HEK293 (cell line): ENCODE data around the gene PRR29.

Experiments
- CTCF ChIA-PET: fragments of 350-600 bp; formaldehyde crosslinking; extraction: SDS; loops from one replicate; lab custom pipeline; 2021; ENCODE audit warnings: antibody characterized with exemption; lab: Yijun Ruan, JAX
- POLR2A ChIA-PET: fragments of 300-600 bp; formaldehyde crosslinking; extraction: SDS; loops from one replicate; lab custom pipeline; 2020; ENCODE audit warnings: antibody characterized with exemption, inconsistent platforms; lab: Yijun Ruan, JAX
- H3K27ac ChIP-seq: fragments of 200-500 bp; sonication (Bioruptor generic); 2 replicates; pipeline ENCODE4 v1.5.1; 2014; ENCODE audit warnings: low read depth, low read length, control low read depth, inconsistent platforms; ENCODE audit errors: extremely low read depth
- H3K36me3 ChIP-seq, 2 experiments: fragments of 200-500 bp in 1 of 2; sonication (Bioruptor generic) in 1 of 2; 1 replicate in 1 of 2; 2 replicates in 1 of 2; pipeline ENCODE4 v1.5.1; 2014 to 2017; ENCODE audit warnings: inconsistent platforms in 2 of 2, low read length in 2 of 2; ENCODE audit not compliant: control insufficient read depth in 2 of 2, insufficient read depth in 1 of 2
- H3K4me1 ChIP-seq: fragments of 200-500 bp; sonication (Bioruptor generic); 2 replicates; pipeline ENCODE4 v1.5.1; 2014; ENCODE audit warnings: mild to moderate bottlenecking, low read length, inconsistent platforms; ENCODE audit not compliant: control insufficient read depth, insufficient read depth
- H3K4me3 ChIP-seq: 2 replicates; pipeline ENCODE4 v1.5.1; 2011; ENCODE audit warnings: low read depth, mild to moderate bottlenecking, control low read depth, low read length, moderate library complexity
- H3K9me3 ChIP-seq: fragments of 200-500 bp; sonication (Bioruptor generic); 2 replicates; pipeline ENCODE4 v1.5.1; 2014; ENCODE audit warnings: low read depth, low read length, inconsistent platforms; ENCODE audit not compliant: control insufficient read depth, insufficient read depth
- KLF7 ChIP-seq: fragments of 450-650 bp; formaldehyde crosslinking; IDR thresholded peaks from 2 replicates; pipeline ENCODE4 v1.5.1; 2016; ENCODE audit warnings: missing biosample characterization, missing genetic modification characterization, borderline replicate concordance
- MZF1 ChIP-seq: fragments of 450-650 bp; formaldehyde crosslinking; IDR thresholded peaks from 2 replicates; pipeline ENCODE4 v1.5.1; 2017; ENCODE audit warnings: missing biosample characterization, missing genetic modification characterization, borderline replicate concordance
- ZIC2 ChIP-seq: fragments of 450-650 bp; formaldehyde crosslinking; IDR thresholded peaks from 2 replicates; pipeline ENCODE4 v1.5.1; 2016; ENCODE audit warnings: missing biosample characterization, missing genetic modification characterization
- ZNF114 ChIP-seq: fragments of 450-650 bp; formaldehyde crosslinking; IDR thresholded peaks from 2 replicates; pipeline ENCODE4 v1.5.0; 2017; ENCODE audit warnings: missing biosample characterization, missing genetic modification characterization
- ZNF18 ChIP-seq: fragments of 450-650 bp; formaldehyde crosslinking; IDR thresholded peaks from 2 replicates; pipeline ENCODE4 v1.5.1; 2016; ENCODE audit warnings: missing biosample characterization, missing genetic modification characterization
- ZNF391 ChIP-seq: fragments of 450-650 bp; formaldehyde crosslinking; IDR thresholded peaks from 2 replicates; pipeline ENCODE4 v1.5.1; 2016; ENCODE audit warnings: low read depth, missing biosample characterization, missing genetic modification characterization, borderline replicate concordance
- ZNF488 ChIP-seq: fragments of 450-650 bp; formaldehyde crosslinking; IDR thresholded peaks from 2 replicates; pipeline ENCODE4 v1.5.1; 2016; ENCODE audit warnings: missing biosample characterization, missing genetic modification characterization
- ZNF501 ChIP-seq: fragments of 450-650 bp; formaldehyde crosslinking; IDR thresholded peaks from 2 replicates; pipeline ENCODE4 v1.5.1; 2016; ENCODE audit warnings: missing biosample characterization, missing genetic modification characterization
- ZNF561 ChIP-seq: fragments of 450-650 bp; IDR thresholded peaks from 2 replicates; pipeline ENCODE4 v1.5.1; 2018; ENCODE audit warnings: missing biosample characterization, missing genetic modification characterization, borderline replicate concordance
- ZNF585B ChIP-seq: fragments of 450-650 bp; formaldehyde crosslinking; IDR thresholded peaks from 2 replicates; pipeline ENCODE4 v1.5.1; 2016; ENCODE audit warnings: missing biosample characterization, missing genetic modification characterization
- ZNF677 ChIP-seq: fragments of 450-650 bp; IDR thresholded peaks from 2 replicates; pipeline ENCODE4 v1.5.0; 2018; ENCODE audit warnings: missing biosample characterization, mild to moderate bottlenecking, missing genetic modification characterization, moderate library complexity
- ZNF830 ChIP-seq: fragments of 450-650 bp; IDR thresholded peaks from 2 replicates; pipeline ENCODE4 v1.5.0; 2018; ENCODE audit warnings: missing biosample characterization, missing genetic modification characterization, low read depth, mild to moderate bottlenecking, moderate library complexity
- ZSCAN5A ChIP-seq: fragments of 450-650 bp; formaldehyde crosslinking; IDR thresholded peaks from 2 replicates; pipeline ENCODE4 v1.5.1; 2016; ENCODE audit warnings: missing biosample characterization, missing genetic modification characterization
- TF ChIP-seq, protein P1 (sequence below): fragments of 450-650 bp; formaldehyde crosslinking; IDR thresholded peaks from 2 replicates; pipeline ENCODE4 v1.5.1; 2016; ENCODE audit warnings: missing biosample characterization, missing genetic modification characterization, borderline replicate concordance

The PRR29 gene

DNA sequence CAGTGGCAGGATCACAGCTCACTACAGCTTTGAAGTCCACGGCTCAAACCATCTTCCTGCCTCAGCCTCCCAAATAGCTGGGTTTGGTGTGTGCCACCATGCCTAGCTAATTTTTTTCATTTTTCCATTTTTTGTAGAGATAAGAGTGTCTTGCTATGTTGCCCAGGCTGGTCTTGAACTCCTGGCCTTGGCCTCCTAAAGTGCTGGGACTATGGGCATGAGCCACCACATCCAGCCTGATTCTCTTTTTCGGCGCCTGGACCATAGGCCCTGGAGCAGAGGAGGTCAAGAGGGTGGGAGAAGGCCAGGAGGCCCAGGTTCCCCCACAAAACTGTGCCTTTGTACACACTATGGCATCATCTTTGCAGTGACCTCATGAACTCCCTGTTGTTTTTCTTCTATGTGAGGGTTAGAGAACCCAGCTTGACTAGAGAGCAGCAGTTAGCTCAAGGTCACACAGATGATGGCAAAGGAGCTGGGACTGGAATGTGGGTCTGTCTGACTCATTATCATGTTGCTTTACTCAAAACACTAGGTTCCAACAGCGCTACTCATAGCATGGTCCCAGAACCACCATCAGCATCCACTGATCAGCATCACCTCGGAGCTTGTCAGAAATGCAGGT, 41.7 kb upstream of the PRR29 start:
- H3K9me3 ChIP-seq: no peaks in the 10 kb centered on the region
- H3K27ac ChIP-seq: no peak overlapping the region
- no peaks in the 10 kb centered on the region for H3K4me1 ChIP-seq
- POLR2A ChIA-PET: interaction anchor here (0.6 kb wide), 1 partner anchor 407 kb away, joined by 3 read pairs; no protein-coding TSS in a partner anchor
- no peak overlapping the region for H3K4me3 ChIP-seq
- TF ChIP-seq ZSCAN5A (tag by site-specific recombination) (no peak), ZNF677 (tag by site-specific recombination) (no peak)
- TF ChIP-seq, protein P1, sequence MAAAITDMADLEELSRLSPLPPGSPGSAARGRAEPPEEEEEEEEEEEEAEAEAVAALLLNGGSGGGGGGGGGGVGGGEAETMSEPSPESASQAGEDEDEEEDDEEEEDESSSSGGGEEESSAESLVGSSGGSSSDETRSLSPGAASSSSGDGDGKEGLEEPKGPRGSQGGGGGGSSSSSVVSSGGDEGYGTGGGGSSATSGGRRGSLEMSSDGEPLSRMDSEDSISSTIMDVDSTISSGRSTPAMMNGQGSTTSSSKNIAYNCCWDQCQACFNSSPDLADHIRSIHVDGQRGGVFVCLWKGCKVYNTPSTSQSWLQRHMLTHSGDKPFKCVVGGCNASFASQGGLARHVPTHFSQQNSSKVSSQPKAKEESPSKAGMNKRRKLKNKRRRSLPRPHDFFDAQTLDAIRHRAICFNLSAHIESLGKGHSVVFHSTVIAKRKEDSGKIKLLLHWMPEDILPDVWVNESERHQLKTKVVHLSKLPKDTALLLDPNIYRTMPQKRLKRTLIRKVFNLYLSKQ (tag by site-specific recombination): no peak
- no peaks in the 10 kb centered on the region for H3K36me3 ChIP-seq
- CTCF ChIA-PET: interaction anchor here (0.5 to 2.8 kb wide), 4 partner anchors 10 to 177 kb away, joined by 3 to 18 read pairs (median 4); no protein-coding TSS in a partner anchor

GRCh38 chr17:63960006-63960405, 38.1 kb upstream of the PRR29 start:
- TF ChIP-seq ZIC2 (tag by site-specific recombination) (peak; percentile 36; the same call in 1 of the 2 replicates), MZF1 (tag by site-specific recombination) (no peak), ZNF114 (tag by site-specific recombination) (no peak), ZNF501 (tag by site-specific recombination) (no peak), KLF7 (tag by site-specific recombination) (no peak), ZNF391 (no peak), ZNF18 (tag by site-specific recombination) (no peak), ZNF561 (no peak)
- TF ChIP-seq, all 188 proteins: peak for 1
- Histone ChIP-seq H3K4me1 (no peaks in the 10 kb centered on the region), H3K4me3 (no peak overlapping the region), H3K9me3 (no peaks in the 10 kb centered on the region), H3K36me3 (no peaks in the 10 kb centered on the region), H3K27ac (no peak overlapping the region)
- POLR2A ChIA-PET: no interaction called here
- CTCF ChIA-PET: interaction anchor here (1.2 kb wide), 1 partner anchor 13 kb away, joined by 3 read pairs; no protein-coding TSS in a partner anchor

DNA sequence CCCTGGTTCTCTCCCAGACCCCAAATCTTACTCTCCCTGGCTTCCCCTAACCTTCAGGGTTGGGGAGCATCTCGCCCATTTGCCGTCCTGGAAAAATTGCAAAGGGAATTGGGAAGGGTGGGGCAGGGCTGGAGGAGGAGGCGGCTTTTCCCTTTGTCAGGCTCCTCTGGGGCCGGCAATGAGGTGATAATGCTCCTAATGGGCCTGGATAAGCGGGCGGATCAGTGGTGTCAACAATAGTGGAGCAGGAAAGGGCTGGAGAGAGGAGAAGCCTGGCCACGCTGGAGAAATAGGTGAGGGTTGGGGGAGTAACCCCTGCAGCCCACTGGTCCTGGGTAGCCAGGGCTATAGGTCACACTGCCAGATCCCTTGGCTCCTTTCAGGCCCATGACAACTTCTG, 37.7 kb upstream of the PRR29 start:
- POLR2A ChIA-PET: no interaction called here
- no peaks in the 10 kb centered on the region for H3K4me1 ChIP-seq
- no peaks in the 10 kb centered on the region for H3K36me3 ChIP-seq
- no peaks in the 10 kb centered on the region for H3K9me3 ChIP-seq
- TF ChIP-seq ZNF488 (tag by site-specific recombination) (no peak), ZNF830 (tag by site-specific recombination) (no peak), ZNF585B (tag by site-specific recombination) (no peak)
- no peak overlapping the region for H3K27ac ChIP-seq
- CTCF ChIA-PET: interaction anchor here (1.2 to 1.5 kb wide), 2 partner anchors 13 to 14 kb away, joined by 3 to 8 read pairs; no protein-coding TSS in a partner anchor
- H3K4me3 ChIP-seq: no peak overlapping the region
